ENCODE results near the gene TOMM40. TPM values are rescaled to one million over a fixed set of nuclear protein-coding genes. Genes with fewer than 3 reads are reported as not detected.

Gene TOMM40
- total RNA-seq, 1 donor = 30.2 TPM

GRCh38 chr19:44871809-44872208 is 19.2 kb upstream of the TOMM40 start:
- no peak for TF ChIP-seq CTCF (IDR thresholded peaks at IDR 0.05; ENCODE audit: insufficient read depth, low read length)
- no peak overlapping the region for H3K4me3 ChIP-seq (ENCODE audit: low read depth, low read length)

GRCh38 chr19:44872661-44873060 is 18.4 kb upstream of the TOMM40 start:
- no peak for DNase-seq (ENCODE audit: low read depth)
- TF ChIP-seq CTCF (IDR thresholded peaks at IDR 0.05; ENCODE audit: insufficient read depth, low read length) = no peak
- H3K4me3 ChIP-seq (ENCODE audit: low read depth, low read length) = no peak overlapping the region

More at GRCh38 chr19:44871809-44872208, 19.2 kb upstream of the TOMM40 start:
- DNase-seq (ENCODE audit: low read depth) = no peak

GRCh38 chr19:44874317-44874716 is 16.7 kb upstream of the TOMM40 start:
- H3K4me3 ChIP-seq (ENCODE audit: low read depth, low read length) = no peak overlapping the region
- DNase-seq (ENCODE audit: low read depth) = no peak
- TF ChIP-seq CTCF (IDR thresholded peaks at IDR 0.05; ENCODE audit: insufficient read depth, low read length) = no peak

- DNase-seq (ENCODE audit: low read depth) = no peak
- H3K4me3 ChIP-seq (ENCODE audit: low read depth, low read length) = no peak overlapping the region
Measured at GRCh38 chr19:44875666-44876451, 15.2 kb upstream of the TOMM40 start.

GRCh38 chr19:44876930-44877535 is 14.0 kb upstream of the TOMM40 start:
- TF ChIP-seq CTCF (IDR thresholded peaks at IDR 0.05; ENCODE audit: insufficient read depth, low read length) = no peak
- no peak for DNase-seq (ENCODE audit: low read depth)
- no peak overlapping the region for H3K4me3 ChIP-seq (ENCODE audit: low read depth, low read length)

More at GRCh38 chr19:44875666-44876451, 15.2 kb upstream of the TOMM40 start:
- no peak for TF ChIP-seq CTCF (IDR thresholded peaks at IDR 0.05; ENCODE audit: insufficient read depth, low read length)

- no peak for DNase-seq (ENCODE audit: low read depth)
Measured at GRCh38 chr19:44878120-44878865, 12.8 kb upstream of the TOMM40 start.

More at GRCh38 chr19:44878120-44878865, 12.8 kb upstream of the TOMM40 start:
- TF ChIP-seq CTCF (IDR thresholded peaks at IDR 0.05; ENCODE audit: insufficient read depth, low read length) = no peak
- H3K4me3 ChIP-seq (ENCODE audit: low read depth, low read length) = no peak overlapping the region

Data from fibroblast of the aortic adventitia (primary cell).